NB4 (cell line): ENCODE data around the gene SCAPER.
"Not testable (repeated sequence)": the region's sequence is repeated elsewhere in the genome, so short reads cannot be mapped to it uniquely, and the experiment has no call there.

Source experiments
- DNase-seq: peaks from one replicate; pipeline ENCODE4 v3.0.0; 2010; ENCODE audit warnings: low read depth
- H3K4me3 ChIP-seq: one replicate; pipeline ENCODE4 v1.5.1; 2011; ENCODE audit warnings: mild to moderate bottlenecking, low read depth, low read length, moderate library complexity
- MYC ChIP-seq: IDR thresholded peaks from 2 replicates; pipeline ENCODE4 v1.6.1; 2011; ENCODE audit warnings: low read depth, low read length
- POLR2A ChIP-seq: IDR thresholded peaks from 2 replicates; pipeline ENCODE4 v1.6.1; 2011; ENCODE audit warnings: mild to moderate bottlenecking; ENCODE audit not compliant: insufficient read length; ENCODE audit errors: extremely low read depth
- TF ChIP-seq, protein P1 (sequence below): IDR thresholded peaks from 2 replicates; pipeline ENCODE4 v1.6.1; 2011; ENCODE audit warnings: low read depth, low read length
- TF ChIP-seq, protein P2 (sequence below): IDR thresholded peaks from one replicate; pipeline ENCODE4 v1.5.1; 2012; ENCODE audit warnings: low read depth, low read length

Gene SCAPER

DNA sequence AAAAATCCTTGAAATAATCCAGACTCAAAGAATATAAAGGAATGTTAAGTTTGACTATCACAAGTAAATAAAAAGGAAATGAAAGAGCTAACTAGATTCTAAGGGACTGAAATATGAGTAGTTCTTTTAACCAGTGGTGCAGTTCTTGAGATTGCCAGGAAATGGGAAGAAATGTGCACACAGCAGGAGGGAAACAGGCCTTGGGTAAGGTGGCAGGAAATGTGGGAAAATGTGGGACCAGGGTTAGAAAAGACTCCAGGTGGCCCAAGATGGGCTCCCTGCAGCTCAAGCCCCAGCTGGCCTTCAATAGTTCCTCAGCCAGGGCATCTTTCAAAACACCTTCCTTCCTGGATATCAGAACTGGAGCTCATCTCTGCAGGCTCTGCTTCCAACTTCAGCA lies 387.2 kb downstream of the SCAPER start:
- TF ChIP-seq, protein P1, sequence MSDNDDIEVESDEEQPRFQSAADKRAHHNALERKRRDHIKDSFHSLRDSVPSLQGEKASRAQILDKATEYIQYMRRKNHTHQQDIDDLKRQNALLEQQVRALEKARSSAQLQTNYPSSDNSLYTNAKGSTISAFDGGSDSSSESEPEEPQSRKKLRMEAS = no peak
- TF ChIP-seq, protein P2, sequence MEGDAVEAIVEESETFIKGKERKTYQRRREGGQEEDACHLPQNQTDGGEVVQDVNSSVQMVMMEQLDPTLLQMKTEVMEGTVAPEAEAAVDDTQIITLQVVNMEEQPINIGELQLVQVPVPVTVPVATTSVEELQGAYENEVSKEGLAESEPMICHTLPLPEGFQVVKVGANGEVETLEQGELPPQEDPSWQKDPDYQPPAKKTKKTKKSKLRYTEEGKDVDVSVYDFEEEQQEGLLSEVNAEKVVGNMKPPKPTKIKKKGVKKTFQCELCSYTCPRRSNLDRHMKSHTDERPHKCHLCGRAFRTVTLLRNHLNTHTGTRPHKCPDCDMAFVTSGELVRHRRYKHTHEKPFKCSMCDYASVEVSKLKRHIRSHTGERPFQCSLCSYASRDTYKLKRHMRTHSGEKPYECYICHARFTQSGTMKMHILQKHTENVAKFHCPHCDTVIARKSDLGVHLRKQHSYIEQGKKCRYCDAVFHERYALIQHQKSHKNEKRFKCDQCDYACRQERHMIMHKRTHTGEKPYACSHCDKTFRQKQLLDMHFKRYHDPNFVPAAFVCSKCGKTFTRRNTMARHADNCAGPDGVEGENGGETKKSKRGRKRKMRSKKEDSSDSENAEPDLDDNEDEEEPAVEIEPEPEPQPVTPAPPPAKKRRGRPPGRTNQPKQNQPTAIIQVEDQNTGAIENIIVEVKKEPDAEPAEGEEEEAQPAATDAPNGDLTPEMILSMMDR = no peak
- no peak for TF ChIP-seq POLR2A
- no peak overlapping the region for H3K4me3 ChIP-seq
- DNase-seq = no peak

DNA sequence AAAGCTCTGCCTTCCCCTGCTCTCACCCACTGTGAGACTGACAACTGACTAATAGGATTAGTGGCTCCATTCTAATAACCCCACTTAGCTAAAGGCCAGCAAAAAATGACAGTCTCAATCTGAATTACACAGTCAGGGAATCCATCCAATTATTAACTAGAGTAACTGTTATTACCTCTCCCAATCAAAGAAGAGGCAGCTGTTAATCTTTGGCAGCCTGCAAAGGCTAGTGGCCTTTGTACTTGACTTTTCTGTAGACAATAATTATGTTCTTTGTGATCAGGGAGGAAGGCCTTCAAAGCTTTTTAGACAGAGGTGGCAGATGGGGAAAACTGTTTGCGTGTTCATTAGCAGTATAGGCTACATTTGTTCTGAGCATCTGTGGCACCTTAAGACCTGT lies 390.9 kb downstream of the SCAPER start:
- TF ChIP-seq, protein P1 = no peak
- TF ChIP-seq, protein P2 = no peak
- no peak for TF ChIP-seq POLR2A
- no peak for TF ChIP-seq MYC

DNA sequence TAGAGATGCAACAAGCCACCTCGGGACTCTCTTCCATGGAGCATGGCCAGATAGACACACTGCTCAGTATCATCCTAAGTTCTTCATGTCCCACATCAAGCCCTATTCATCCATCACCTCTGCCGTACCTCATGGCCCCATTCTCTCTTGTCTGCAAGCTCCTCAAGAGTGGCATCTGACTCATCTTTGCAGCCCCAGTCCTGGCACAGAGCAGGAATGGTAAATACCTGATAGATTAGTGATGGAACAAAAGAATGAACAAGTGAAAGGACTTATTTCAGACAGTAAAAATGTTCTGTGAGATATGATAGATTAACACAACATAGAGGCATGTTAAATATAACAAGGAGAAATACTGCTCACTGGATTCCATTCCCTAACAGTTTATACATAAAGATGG lies 392.2 kb downstream of the SCAPER start:
- DNase-seq = no peak
- H3K4me3 ChIP-seq = no peak overlapping the region
- TF ChIP-seq MYC (no peak), POLR2A (no peak)
- TF ChIP-seq, protein P2 = no peak

More for the DNA sequence above, 390.9 kb downstream of the SCAPER start:
- H3K4me3 ChIP-seq = no peak overlapping the region
- DNase-seq = no peak

DNA sequence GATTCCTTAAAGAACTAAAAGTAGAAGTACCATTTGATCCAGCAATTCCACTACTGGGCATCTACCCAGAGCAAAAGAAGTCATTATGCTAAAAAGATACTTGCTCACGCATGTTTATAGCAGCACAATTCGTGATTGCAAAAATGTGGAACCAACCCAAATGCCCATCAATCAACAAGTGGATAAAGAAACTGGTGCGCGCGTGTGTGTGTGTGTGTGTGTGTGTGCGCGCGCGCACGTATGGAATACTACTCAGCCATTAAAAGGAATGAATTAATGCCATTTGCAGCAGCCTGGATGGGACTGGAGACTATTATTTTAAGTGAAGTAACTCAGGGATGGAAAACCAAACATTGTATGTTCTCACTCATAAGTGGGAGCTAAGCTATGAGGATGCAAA lies 394.5 kb downstream of the SCAPER start:
- not testable (repeated sequence) for DNase-seq, H3K4me3 ChIP-seq

DNA sequence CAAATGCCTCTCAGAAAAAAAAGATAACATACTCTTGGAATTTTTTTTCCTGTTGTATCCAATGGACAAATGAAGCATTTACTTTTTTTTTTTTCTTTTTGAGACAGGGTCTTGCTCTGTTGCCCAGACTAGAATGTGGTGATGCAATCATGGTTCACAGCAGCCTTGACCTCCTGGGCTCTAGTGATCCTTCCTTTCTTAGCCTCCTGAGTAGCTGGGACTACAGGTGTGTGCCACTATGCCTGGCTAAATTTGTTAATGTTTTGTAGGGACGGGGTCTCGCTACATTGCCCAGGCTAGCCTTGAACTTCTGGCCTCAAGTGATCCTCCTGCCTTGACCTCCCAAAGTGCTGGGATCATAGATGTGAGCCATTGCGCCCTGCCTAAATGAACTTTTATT lies 401.3 kb downstream of the SCAPER start:
- no peak for DNase-seq
- TF ChIP-seq POLR2A = no peak
- TF ChIP-seq, protein P2 = no peak
- TF ChIP-seq MYC = no peak
- TF ChIP-seq, protein P1 = no peak
- H3K4me3 ChIP-seq = no peak overlapping the region

DNA sequence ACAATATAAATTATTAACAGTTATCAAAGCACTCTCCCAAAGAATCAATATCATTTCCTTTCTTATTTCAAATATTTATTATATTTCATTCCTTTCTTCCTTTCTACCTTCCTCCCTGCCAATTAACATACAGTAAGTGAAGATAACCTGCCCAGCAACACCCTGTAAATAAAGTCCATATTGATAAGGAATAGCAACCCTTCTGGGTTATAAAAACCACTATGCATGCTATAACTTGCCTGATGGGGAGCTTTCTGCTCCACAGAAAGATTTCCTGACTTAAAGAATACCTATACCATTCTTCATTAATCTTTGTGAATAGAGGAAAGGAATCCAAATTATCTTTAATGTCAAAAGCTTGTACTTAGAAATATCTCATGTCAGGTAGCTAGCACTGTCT lies 402.0 kb downstream of the SCAPER start:
- TF ChIP-seq POLR2A (no peak), MYC (no peak)
- TF ChIP-seq, protein P1 = no peak
- TF ChIP-seq, protein P2 = no peak
- no peak overlapping the region for H3K4me3 ChIP-seq
- no peak for DNase-seq
